SK-N-MC (cell line): ENCODE measurements around the gene WDR70.

Experiments
- EZH2 ChIP-seq: fragments of 200-600 bp; sonication (generic); IDR thresholded peaks from one replicate; pipeline ENCODE4 v1.6.1; 2017; ENCODE audit warnings: antibody characterized with exemption
- POLR2AphosphoS5 ChIP-seq: IDR thresholded peaks from 2 replicates; pipeline ENCODE4 v1.6.1; 2012; ENCODE audit warnings: mild to moderate bottlenecking, low read depth, low read length, borderline replicate concordance

DNA sequence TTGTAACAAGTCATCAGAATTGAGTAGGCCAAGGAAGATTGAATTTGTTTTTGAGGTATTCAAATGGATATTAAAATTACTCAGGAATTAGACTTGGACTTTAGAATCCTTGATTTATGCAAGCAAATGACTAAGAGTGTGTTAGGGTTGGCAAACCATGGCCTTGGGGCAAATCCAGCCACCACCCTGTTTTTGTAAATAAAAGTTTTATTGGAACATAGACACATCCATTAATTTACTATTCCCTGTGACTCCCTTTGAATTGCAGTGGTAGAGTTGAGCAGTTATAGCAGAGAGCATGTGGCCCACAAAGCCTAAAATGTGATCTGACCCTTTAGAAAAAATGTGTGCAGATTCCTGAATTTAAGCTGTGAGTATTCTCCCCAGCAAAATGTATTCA lies 115.6 kb downstream of the WDR70 start:
- TF ChIP-seq POLR2AphosphoS5: no peak
- no peak for TF ChIP-seq EZH2
